NCI-H2196 treated with DMSO at 0.1 percent for 48 hours (cell line): Measurements from ENCODE around the gene RNF222.
"Not testable (repeated sequence)": the region's sequence is repeated elsewhere in the genome, so short reads cannot be mapped to it uniquely, and the experiment has no call there.

ENCODE experiments used
- DNase-seq: peaks from one replicate; lab custom pipeline; 2025; ENCODE audit not compliant: unreplicated experiment; lab: John Stamatoyannopoulos, UW

RNF222 gene

DNA sequence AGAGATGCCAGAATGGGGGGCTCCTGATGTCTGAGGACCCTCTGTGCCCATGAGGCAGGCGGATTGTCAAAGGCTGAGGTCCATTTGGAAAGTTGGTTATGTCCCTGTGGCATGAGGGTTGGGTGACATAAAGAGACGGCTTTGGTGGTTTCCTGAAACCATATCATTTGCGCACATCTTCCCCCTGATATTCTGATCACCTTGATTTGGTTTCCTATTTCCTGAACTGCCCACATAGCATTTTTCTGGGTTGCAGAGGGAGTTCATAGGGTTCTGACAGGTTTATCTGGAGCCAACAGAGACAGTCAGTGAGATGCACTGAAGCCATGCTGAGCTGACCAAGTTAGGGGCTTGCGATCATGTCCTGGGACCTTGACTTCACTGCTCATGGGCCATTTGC is 15.7 kb upstream of the RNF222 start:
- DNase-seq, result no peak

DNA sequence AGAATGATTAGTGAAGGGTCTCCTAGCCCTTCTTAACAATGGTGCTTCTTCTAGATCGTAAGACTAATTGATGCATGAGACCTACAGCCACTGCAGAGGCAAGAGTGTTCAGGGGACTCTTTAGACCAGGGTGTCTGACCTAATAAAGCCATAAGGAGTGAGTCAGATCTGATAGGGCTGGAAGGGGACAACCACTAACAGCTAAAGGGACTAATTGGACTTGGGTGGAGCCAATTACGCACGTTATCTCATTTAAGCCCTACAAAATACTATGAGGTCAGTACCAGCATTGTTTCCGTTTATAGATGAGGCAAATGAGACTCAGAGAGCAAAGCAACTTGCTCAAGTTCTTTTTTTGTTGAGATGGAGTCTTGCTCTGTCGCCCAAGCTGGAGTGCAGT is 14.5 kb upstream of the RNF222 start:
- no peak for DNase-seq

DNA sequence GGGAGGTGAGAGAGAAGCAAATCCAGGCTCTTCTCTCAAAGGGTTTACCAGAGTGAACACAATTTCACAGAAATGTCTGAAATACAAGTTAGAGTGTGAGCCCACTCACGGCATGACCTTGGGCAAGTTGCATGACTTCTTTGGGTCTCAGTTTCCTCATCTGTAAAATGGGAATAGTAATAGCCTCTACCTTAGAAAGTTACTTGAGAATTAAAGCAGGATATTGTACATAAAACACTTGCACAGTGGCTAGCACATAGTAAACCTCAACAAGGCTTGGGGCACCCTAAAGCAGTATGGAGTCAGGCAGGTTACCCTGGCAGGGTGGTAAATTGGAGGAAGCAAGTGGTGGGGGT is 13.2 kb upstream of the RNF222 start:
- DNase-seq, result no peak

DNA sequence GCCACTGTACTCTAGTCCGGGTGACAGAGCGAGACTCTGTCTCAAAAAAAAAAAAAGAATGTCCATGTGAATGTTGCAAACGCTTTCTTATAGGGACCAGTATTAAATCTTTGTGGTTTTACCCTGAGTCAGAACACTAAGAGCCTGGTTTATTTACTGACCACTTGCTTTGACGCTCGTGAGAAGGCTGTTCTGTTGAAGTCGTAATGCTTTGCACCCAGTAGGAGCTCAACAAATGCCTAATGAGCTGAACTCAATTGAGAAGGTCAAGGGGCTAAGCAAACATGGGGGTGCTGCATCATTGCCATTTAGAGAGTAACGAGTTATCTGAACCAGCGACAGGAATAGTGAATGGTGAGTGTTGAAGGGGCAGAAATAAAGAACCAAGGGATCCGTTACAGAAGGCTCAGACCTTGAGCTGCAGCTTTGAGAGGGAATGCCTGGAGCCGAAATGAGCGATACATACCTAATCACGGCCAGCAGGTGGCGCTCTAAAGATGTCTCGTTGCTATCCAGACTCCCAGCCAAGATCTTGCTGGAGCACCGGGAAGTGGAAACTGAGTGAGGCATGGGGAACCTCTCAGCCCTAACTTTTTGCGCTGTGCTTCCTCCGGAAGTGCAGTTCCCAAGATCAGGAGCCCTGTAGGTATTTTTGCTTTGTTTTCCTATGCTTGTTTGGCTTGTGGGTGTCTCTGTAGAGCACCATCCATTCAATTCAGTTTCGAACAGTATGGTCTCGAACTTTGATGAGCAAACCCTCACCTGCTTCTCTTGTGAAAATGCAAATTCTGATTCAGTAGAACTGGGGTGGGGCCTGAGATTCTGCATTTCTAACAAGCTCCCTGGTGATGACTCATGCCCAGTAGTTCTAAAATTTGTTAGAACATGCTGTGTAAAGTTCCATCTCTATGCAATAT is 12.6 kb upstream of the RNF222 start:
- DNase-seq, result peak; percentile 37

DNA sequence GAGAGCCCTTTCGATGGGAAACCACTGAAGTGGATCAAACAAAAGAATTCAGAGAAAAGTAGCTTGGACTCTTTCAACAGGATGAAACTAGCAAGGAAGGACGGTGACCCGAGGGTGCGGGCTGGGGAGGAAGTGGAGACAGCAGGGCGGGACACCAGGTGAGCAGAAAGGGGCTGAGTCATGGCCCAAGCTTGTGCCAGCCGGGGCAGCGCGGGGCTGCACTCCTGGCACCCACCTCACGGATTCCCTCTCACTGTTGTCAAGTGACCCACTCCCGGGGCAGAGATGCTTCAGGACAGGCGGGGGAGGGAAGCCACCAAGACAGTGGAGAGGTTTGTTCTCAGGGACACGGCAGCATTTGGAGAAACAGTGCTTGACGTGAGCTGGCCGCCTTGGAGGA is 10.7 kb upstream of the RNF222 start:
- no peak for DNase-seq

DNA sequence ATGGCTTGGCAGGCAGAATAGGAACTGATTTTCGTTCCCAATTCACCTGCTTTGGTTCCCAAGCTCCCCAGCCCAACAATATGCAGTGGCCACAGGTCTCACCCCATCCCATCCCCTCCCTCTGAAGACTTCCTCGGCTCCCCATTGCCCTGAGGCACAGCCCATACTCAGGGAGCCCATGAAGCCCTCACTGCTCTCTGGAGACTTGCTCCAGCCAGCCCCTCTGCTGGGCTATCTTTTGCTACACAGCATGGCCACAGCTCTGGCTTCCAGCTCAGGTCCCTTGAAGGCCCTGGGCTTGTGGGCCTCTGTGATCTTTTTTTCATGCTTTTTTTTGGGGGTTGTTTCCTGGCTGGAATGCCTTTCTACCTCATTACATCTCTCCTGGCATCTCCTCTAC is 8.5 kb upstream of the RNF222 start:
- DNase-seq, result no peak

DNA sequence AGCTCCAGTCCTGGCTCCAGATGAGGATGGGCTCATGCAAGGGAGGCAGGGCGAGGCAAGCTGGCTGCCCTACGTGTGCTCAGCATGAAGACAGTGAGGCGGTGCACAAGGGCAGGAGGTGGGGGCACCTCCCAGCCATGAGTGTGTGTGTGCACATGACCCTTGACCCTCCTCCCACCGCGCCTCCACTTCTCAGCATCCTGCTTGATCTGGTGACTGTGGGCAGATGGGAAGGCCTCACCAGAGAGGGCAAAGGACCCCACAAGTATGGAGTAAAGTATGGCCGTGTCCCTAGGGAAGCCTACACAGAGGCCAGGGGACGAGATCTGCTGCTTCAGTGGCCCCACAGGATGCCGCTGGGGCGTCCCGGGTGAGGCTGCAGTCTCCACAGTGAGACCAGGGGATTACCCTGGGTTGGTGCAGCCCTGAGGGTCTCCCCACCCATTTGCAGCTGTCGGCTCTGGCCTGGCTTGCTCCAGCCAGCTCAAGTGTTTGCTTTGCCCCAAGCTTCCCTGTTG is 7.9 kb upstream of the RNF222 start:
- no peak for DNase-seq

DNA sequence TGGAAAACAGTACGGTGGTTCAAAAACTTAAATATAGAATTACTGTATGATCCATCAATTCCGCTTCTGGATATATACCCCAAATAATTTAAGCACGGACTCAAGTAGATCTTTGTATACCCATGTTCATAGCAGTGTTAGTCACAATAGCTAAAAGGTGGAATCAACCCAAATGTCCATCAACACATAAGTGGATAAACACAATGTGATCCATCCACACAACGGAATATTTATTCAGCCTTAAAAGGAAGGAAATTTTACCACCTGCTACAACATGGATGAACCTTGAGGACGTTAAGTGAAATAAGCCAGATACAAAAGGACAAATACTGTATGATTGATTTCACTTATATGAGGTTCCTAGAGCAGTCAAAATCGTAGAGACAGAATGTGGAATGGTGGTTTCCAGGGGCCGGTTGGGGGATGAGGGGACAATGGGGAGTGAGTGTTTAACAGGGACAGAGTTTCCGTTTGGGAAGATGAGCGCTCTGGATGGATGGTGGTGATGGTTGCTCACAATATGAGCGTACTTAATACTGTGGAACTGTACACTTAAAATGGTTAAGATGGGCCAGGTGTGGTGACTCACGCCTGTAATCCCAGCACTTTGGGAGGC is 5.4 kb upstream of the RNF222 start:
- no peak for DNase-seq

DNA sequence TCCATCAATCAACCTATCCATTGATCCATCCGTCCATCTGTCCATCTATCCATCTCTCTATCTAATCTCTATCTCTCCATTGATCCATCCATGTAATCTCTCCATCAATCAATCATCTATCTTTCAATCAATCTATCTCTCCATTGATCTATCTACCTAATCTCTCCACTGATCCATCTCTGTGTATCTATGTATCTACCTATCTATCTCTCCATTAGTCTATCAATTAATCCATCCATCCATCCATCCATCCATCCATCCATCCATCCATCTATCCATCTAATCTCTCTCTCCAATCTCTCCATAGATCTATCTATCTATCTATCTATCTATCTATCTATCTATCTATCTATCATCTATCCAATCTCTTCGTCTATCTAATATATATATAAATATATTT is 3.5 kb upstream of the RNF222 start:
- no peak for DNase-seq

DNA sequence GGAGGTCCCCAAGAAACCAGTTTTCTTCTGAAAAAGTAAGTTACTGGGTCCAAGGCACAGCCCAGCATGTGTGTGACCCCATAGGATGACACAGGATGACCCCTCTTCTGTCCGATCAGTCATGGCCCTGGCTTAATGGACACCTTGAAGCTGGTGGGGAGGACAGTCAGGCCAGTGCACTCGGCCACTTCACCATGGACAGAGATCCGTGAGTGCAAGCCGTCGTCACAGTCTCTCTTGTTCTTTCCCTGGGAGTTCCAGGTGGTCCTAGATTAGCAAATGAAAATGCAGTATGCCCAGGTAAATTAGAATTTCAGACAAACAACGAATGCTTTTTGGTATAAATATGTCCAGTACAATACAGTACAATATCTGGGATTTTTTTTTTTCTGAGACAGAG is 1.4 kb upstream of the RNF222 start:
- DNase-seq, result no peak

DNA sequence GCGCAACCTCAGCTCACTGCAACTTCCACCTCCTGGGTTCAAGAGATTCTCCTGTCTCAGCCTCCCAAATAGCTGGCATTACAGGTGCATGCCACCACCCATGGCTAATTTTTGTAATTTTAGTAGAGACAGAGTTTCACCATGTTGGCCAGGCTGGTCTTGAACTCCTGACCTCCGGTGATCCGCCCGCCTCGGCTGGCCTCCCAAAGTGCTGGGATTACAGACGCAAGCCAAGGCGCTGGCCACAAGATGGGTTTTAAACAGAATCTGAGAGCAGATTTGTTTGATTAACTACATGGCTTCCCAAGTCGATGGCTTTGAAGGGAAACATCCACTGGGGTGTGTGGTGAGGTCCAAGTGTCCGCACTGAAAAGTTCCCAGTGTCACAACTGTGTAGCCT is 3.1 kb downstream of the RNF222 start:
- not testable (repeated sequence) for DNase-seq

DNA sequence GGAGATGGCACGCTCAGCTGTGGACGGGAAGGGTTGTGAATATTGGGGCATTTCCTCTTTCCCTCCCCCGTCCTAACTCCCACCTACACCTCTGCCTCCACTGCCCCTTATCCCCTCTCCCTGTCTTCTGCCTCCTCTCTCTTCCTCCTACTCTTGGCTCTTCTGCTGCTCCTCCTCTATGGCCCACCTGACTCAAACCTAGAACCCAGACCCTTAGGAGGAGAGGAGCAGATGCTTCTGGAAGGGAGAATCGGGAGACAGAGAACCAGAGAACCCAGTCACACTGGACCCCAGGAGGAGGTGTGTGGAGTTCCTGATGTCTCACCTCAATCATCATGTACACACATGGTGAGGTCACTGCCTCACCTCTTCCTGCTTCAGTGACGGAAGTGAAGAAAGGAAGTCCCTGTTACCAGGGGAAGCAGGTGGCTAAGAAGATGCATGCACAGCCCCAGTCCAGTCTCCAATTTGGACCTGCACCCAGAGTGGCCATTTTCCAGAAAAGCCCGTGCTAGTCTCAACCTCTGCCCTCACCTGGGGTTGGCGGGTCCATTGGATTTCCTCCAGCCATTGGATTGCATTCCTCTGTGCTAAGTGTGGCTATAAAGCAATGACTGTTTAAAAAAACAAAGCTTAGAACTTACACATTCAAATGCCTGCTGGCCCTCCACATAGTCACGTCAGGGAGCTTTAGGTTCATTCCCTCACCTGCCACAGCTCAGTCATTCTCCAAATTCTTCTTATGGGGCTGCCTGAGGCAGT is 4.0 kb downstream of the RNF222 start:
- no peak for DNase-seq

DNA sequence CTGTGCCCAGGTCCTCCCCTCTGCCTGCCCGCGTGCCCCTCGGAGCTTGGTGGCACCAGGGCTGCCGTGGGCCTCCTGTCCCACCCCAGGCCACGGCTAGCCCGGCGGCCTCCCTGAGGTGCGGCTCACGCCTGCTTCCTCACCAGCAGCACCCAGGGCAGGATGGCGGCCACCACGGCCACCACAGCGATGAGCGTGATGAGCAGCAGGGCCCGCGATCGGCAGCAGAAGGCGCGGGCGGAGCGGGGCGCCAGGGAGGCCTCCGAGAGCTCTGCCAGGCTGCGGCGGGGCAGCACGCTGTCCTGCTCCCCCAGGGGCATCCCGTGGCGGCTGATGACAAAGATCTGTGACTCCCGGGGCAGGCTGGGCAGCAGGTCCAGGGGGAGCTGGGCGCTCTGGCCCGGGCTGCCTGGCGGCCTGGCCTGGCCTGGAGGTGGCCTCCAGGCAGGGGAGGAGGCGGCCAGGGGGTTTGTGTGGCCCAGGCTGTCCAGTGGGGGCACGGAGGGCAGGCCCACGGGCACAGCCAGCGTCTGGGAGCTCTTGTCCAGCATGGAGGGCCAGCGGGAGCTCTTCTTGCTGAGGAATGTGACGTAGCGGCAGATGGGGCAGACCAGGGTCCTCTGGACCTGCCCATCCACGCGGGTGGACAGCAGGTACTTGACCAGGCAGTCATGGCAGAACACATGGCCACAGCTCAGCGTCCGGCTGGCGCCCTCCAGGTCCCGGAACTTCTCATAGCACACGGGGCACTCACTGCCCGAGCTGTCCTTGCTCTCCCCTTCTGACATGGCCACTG is 4.8 kb downstream of the RNF222 start:
- DNase-seq, result no peak

DNA sequence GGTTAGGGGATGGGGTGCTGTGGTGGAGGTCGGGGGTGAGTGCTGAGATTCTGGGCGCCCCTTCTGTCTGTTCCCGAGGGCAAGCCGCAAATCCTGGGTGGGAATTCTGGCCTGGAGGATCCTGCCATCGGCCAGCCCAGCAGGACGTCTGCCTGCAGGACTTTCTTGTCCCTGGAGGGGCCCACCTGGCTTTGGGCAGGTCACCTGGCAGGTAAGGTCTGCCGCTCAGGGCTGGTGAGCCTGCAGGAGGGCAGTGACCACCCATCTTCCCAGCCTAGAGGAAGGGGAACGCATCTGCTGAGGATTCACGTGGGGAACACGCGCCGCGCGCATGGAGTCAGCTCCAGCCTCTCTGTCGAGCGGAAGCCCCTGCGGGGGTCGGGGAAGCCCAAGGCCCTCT is 5.4 kb downstream of the RNF222 start:
- DNase-seq, result no peak

DNA sequence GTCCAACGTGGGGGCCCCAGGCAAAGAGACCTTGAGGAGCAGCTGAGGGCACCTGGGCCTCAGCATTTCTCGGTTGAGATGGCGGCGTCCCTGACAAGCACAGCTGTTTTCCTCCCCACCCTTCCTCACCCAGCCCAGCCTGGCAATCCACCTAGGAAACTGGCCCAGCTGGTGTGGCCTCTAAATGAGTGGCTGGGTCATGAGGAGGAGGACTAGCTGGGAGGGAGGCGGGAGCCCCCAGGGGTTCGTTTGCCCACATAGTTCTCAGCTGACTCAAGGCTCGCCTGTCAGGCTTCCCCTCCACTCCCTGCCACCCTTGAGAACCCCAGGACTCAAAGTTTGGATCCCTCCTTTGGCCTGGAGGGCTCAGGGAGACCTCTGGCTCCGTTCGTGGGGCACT is 5.9 kb downstream of the RNF222 start:
- DNase-seq, result no peak

DNA sequence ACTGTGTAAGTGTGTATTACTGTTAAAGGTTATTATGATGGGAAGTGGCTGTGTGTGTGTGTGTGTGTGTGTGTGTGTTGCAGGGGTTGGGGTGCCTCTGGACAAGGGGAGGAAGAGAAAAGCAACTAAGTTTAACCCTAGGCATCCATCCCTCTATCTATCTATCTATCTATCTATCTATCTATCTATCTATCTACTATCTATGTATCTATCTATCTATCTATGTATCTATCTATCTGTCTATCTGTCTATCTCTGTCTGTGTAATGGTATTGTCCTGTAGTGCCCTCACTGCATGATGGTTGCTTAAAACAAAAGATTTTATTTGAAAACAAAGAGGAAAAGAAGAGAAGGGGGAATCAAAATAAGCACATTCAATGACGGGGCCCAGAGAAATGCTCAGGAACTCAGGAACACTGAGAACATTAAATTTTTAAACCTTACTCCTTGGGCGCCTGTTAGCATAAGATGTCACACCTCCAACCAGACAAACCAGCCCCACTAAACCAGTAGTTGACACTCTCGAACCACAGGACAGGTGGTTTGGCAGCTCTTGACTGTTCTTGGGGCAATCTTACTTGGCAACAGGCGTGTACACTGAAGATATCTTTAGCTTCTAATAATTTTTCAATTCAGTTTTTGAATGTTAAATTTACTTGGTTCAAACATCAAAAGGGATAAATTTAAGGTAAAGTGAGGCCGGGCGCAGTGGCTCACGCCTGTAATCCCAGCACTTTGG is 9.5 kb downstream of the RNF222 start:
- no peak for DNase-seq

DNA sequence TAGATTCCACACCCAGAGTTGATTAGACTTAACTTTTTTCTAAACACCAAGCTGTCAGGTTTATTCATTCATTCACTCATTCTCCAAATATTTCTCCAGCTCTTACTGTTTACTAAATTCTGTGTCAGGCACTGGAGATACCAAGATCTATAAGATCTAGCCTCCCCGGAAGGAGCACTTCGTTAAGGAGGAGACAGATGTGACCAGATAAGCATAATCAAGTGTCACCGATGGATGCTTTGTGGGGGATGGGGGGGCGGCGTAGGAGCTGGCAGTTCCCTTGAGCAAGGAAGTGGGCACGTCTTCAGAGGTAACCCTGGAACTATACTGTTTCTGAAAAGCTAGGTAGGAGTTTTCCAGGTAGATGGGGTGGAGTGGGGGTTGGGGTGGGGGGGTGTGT is 10.8 kb downstream of the RNF222 start:
- DNase-seq, result no peak

DNA sequence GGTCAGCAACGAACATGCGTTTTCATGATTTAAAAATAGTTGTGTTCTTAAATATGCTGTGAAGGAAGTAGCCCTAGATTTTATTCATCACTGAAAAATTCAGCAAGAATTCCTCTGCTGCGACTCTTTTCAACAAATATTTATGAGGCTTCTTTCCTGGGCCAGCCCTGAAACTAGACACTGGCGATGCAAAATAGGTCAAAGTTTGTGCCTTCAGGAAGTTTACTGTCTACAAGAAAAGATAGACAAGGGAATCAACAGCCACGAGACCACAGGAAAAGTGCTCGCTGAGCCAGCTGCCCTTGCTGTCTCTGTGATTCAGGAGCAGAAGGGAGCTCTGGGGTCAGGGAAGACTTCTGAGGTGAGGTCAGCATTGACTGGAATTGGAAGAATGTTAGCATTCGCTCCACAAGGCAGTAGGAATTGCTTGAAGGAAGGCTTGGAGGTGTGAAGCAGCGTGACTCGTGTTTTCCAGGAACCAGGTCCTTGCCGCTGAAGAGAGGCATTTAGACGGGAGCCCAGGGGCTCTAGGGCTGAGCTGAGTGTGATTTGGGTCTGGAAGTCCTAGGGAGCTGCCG is 12.7 kb downstream of the RNF222 start:
- no peak for DNase-seq

DNA sequence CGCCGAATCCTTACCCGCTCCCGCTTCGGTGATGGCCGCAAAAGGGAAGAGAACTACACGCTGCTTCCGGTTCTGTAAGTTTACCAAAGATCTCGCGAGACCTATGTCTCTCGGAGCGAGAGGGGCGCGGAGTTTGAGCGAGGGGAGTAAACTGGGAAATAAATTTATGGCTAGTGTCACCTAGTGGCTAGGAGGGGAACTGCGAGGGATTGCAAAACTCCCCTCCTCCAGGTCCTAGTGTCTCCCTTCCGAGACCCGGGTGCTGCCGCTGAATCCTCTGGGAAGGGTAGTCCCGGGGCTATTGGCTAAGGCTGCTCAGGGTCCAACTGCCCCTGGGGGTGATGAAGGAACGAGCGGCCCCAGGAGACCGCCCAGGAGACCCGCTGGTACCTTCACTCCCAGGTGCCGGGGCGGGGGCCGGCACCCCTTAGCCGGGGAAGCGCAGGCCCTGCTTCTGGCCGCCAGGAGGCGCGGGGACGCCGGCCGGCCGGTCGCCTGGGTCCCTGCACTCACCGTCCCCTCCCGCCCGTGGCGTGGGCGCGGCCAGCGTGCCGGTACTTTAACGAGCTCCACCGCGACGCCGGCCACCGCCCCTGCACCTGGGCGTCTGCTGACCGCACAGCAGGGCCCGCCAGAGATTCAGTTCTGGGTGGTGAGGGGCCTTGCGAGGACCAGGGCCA is 14.3 kb downstream of the RNF222 start, which contains the start of gene RPL26:
RPL26 (minus strand) TSS at position 51 of the 680 bp plus-strand sequence. CDS start 883 bp downstream, outside the sequence.
- peak; percentile 79 for DNase-seq

DNA sequence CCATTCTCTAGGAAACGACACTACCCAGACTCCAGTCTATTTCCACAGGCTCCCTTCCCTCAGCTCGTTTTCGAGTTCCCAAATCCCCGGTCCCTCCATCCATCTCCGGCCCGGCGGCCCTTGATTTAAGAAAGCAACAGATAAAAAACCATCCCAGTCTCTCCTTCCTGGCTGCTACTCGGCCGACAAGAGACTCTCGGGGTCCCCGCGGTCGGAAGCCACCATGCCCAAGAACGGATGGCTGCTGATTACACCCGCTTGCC is 14.8 kb downstream of the RNF222 start:
- no peak for DNase-seq
